GM06990 (cell line): Measurements from ENCODE around the gene CYB5R3.
"Not testable (repeated sequence)": the region's sequence is repeated elsewhere in the genome, so short reads cannot be mapped to it uniquely, and the experiment has no call there.

Experiments
- DNase-seq: peaks from one replicate; pipeline ENCODE4 v3.0.0-alpha.2; 2011; ENCODE audit not compliant: insufficient read length; ENCODE audit errors: extremely low read depth
- H3K27me3 ChIP-seq: replicated peaks from 2 replicates; pipeline ENCODE4 v1.6.0; 2011; ENCODE audit warnings: low read length; ENCODE audit not compliant: control insufficient read depth, insufficient read depth
- H3K36me3 ChIP-seq: 2 replicates; pipeline ENCODE4 v1.5.1; 2011; ENCODE audit warnings: low read length; ENCODE audit not compliant: control insufficient read depth, insufficient read depth
- H3K4me3 ChIP-seq: replicated peaks from 2 replicates; pipeline ENCODE4 v1.5.1; 2011; ENCODE audit warnings: low read depth, mild to moderate bottlenecking, control low read depth, low read length
- CTCF ChIP-seq: IDR thresholded peaks from 2 replicates; pipeline ENCODE4 v1.5.1; 2011; ENCODE audit warnings: low read length, control low read depth, mild to moderate bottlenecking, inconsistent platforms; ENCODE audit not compliant: insufficient read depth, poor library complexity, severe bottlenecking

The CYB5R3 gene

GRCh38 chr22:42620084-42620483 is 29.1 kb downstream of the CYB5R3 start:
- peaks cover 13% of the 10 kb centered on the region for H3K36me3 ChIP-seq
- H3K4me3 ChIP-seq, result no peak overlapping the region
- TF ChIP-seq CTCF, result no peak
- no peak for DNase-seq
- no peaks in the 10 kb centered on the region for H3K27me3 ChIP-seq

GRCh38 chr22:42619261-42620063 is 29.7 kb downstream of the CYB5R3 start:
- TF ChIP-seq CTCF, result no peak
- H3K4me3 ChIP-seq, result no peak overlapping the region
- DNase-seq, result no peak
- H3K27me3 ChIP-seq, result no peaks in the 10 kb centered on the region
- peaks cover 13% of the 10 kb centered on the region for H3K36me3 ChIP-seq

- no peak overlapping the region for H3K4me3 ChIP-seq
- TF ChIP-seq CTCF, result no peak
- no peak for DNase-seq
- no peaks in the 10 kb centered on the region for H3K27me3 ChIP-seq
- peaks cover 8% of the 10 kb centered on the region for H3K36me3 ChIP-seq
Measured at GRCh38 chr22:42617155-42617983, 31.8 kb downstream of the CYB5R3 start.

- DNase-seq, H3K4me3 ChIP-seq, H3K36me3 ChIP-seq, H3K27me3 ChIP-seq: not testable (repeated sequence)
Measured at GRCh38 chr22:42615860-42616175, 33.4 kb downstream of the CYB5R3 start.

- DNase-seq, result peak; percentile 92
- peaks cover 9% of the 10 kb centered on the region for H3K36me3 ChIP-seq
- H3K27me3 ChIP-seq, result no peaks in the 10 kb centered on the region
- no peak for TF ChIP-seq CTCF
- H3K4me3 ChIP-seq, result peak overlapping the region; percentile 83
Measured at GRCh38 chr22:42615092-42615859, 33.9 kb downstream of the CYB5R3 start.
